ENCODE measurements around the gene RFX7. TPM values are rescaled to one million over a fixed set of nuclear protein-coding genes. Genes with fewer than 3 reads are reported as not detected.

The RFX7 gene
- total RNA-seq, 2 experiments from 2014 or later = 22.5 to 23.6 TPM

GRCh38 chr15:56208641-56209155, 35.0 kb downstream of the RFX7 start:
- CTCF ChIA-PET = no interaction called here
- peak overlapping the region; percentile 83 for H3K4me3 Mint-ChIP-seq
- TF ChIP-seq, protein P1, sequence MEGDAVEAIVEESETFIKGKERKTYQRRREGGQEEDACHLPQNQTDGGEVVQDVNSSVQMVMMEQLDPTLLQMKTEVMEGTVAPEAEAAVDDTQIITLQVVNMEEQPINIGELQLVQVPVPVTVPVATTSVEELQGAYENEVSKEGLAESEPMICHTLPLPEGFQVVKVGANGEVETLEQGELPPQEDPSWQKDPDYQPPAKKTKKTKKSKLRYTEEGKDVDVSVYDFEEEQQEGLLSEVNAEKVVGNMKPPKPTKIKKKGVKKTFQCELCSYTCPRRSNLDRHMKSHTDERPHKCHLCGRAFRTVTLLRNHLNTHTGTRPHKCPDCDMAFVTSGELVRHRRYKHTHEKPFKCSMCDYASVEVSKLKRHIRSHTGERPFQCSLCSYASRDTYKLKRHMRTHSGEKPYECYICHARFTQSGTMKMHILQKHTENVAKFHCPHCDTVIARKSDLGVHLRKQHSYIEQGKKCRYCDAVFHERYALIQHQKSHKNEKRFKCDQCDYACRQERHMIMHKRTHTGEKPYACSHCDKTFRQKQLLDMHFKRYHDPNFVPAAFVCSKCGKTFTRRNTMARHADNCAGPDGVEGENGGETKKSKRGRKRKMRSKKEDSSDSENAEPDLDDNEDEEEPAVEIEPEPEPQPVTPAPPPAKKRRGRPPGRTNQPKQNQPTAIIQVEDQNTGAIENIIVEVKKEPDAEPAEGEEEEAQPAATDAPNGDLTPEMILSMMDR (IDR thresholded peaks at IDR 0.05) = no peak
- peaks cover 49% of the 10 kb centered on the region for H3K36me3 Mint-ChIP-seq (ENCODE audit: low read depth)
- H3K4me1 ChIP-seq (ENCODE audit: insufficient read depth, low read length) = peaks cover 7% of the 10 kb centered on the region
- no peaks in the 10 kb centered on the region for H3K36me3 ChIP-seq (ENCODE audit: insufficient read depth, low read length)
- peak overlapping the region; percentile 38 to 63 for H3K27ac ChIP-seq (ENCODE audit: low read depth in 1 of 2, low read length in 2 of 2)
- H3K4me1 Mint-ChIP-seq (ENCODE audit: low read depth) = peaks cover 90% of the 10 kb centered on the region
- no peak overlapping the region for H3K4me3 ChIP-seq (ENCODE audit: low read length)
- H3K27me3 Mint-ChIP-seq = no peaks in the 10 kb centered on the region
- peak in 1 of 14 experiments; percentile 4 for DNase-seq
- H3K9me3 ChIP-seq (ENCODE audit: control insufficient read depth in 1 of 2, insufficient read depth in 1 of 2, low read length in 2 of 2) = peaks cover 0 to 10% of the 10 kb centered on the region in 2 experiments
- peak overlapping the region; percentile 88 for H3K27ac Mint-ChIP-seq
- ATAC-seq (ENCODE audit: poor library complexity) = no peak
- peaks cover 13% of the 10 kb centered on the region for H3K9me3 Mint-ChIP-seq
- POLR2A ChIA-PET = interaction anchor here (1.1 to 1.5 kb wide), 3 partner anchors 18 to 523 kb away, joined by 3 to 5 read pairs (median 5); no protein-coding TSS in a partner anchor
- no peaks in the 10 kb centered on the region for H3K27me3 ChIP-seq (ENCODE audit: control insufficient read depth in 1 of 2, insufficient read depth in 2 of 2, low read length in 2 of 2)
- intact Hi-C loops (cut with DNase I, micrococcal nuclease) = loop anchor here in 1 of 2 experiments (5.0 kb wide), 1 partner anchor 34 kb away; the partner anchor contains the start of gene RFX7

DNA sequence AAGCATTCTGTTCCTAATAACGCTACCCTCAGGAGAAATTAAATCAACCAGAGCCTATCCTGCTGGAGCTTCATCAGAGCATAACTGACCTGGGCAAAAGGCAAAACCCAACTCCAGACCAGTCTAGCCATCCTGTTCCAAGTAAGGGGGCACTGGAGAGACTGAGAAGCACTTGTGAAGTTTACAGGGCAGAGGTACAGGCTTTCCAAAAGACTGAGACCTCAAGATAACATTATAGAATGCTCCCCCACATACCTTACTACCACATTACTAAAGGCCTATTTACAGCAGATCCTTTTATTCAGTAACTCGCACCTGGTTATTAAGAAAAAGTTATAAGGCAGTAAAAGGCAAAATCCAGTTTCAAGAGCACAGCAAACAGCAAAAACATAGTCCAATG, 35.5 kb downstream of the RFX7 start:
- H3K36me3 Mint-ChIP-seq (ENCODE audit: low read depth) = peaks cover 44% of the 10 kb centered on the region
- DNase-seq (no peak), ATAC-seq (ENCODE audit: poor library complexity) (no peak)
- Histone ChIP-seq H3K36me3 (ENCODE audit: insufficient read depth, low read length) (no peaks in the 10 kb centered on the region), H3K27ac (ENCODE audit: low read depth in 1 of 2, low read length in 2 of 2) (peak overlapping the region; percentile 38 to 63), H3K4me1 (ENCODE audit: insufficient read depth, low read length) (peaks cover 7% of the 10 kb centered on the region), H3K4me3 (ENCODE audit: low read length) (no peak overlapping the region), H3K9me3 (ENCODE audit: control insufficient read depth in 1 of 2, insufficient read depth in 1 of 2, low read length in 2 of 2) (peaks cover 0 to 8% of the 10 kb centered on the region in 2 experiments), H3K27me3 (ENCODE audit: control insufficient read depth in 1 of 2, insufficient read depth in 2 of 2, low read length in 2 of 2) (no peaks in the 10 kb centered on the region)
- peaks cover 91% of the 10 kb centered on the region for H3K4me1 Mint-ChIP-seq (ENCODE audit: low read depth)
- intact Hi-C loops (cut with DNase I, micrococcal nuclease) = loop anchor here in 1 of 2 experiments (5.0 kb wide), 1 partner anchor 34 kb away; the partner anchor contains the start of gene RFX7
- peaks cover 10% of the 10 kb centered on the region for H3K9me3 Mint-ChIP-seq
- TF ChIP-seq, protein P1 (IDR thresholded peaks at IDR 0.05) = no peak
- no peaks in the 10 kb centered on the region for H3K27me3 Mint-ChIP-seq
- H3K4me3 Mint-ChIP-seq = peak overlapping the region; percentile 83
- CTCF ChIA-PET = interaction anchor here (0.9 kb wide), 1 partner anchor 29 kb away, joined by 3 read pairs; no protein-coding TSS in a partner anchor
- POLR2A ChIA-PET = interaction anchor here (0.5 to 1.5 kb wide), 5 partner anchors 19 to 524 kb away, joined by 3 to 5 read pairs (median 3); no protein-coding TSS in a partner anchor
- peak overlapping the region; percentile 88 for H3K27ac Mint-ChIP-seq

- peaks cover 94% of the 10 kb centered on the region for H3K4me1 Mint-ChIP-seq (ENCODE audit: low read depth)
These were observed 36.0 kb downstream of the RFX7 start for GRCh38 chr15:56207711-56208110.

More at GRCh38 chr15:56207711-56208110, 36.0 kb downstream of the RFX7 start:
- H3K4me1 ChIP-seq (ENCODE audit: insufficient read depth, low read length) = peaks cover 7% of the 10 kb centered on the region
- Mint-ChIP-seq H3K36me3 (ENCODE audit: low read depth) (peaks cover 44% of the 10 kb centered on the region), H3K4me3 (peak overlapping the region; percentile 78), H3K27ac (peak overlapping the region; percentile 88), H3K27me3 (no peaks in the 10 kb centered on the region), H3K9me3 (peaks cover 10% of the 10 kb centered on the region)
- peak overlapping the region; percentile 38 to 63 for H3K27ac ChIP-seq (ENCODE audit: low read depth in 1 of 2, low read length in 2 of 2)
- intact Hi-C loops (cut with DNase I, micrococcal nuclease) = loop anchor here in 1 of 2 experiments (5.0 kb wide), 1 partner anchor 35 kb away; the partner anchor contains the start of gene RFX7
- H3K36me3 ChIP-seq (ENCODE audit: insufficient read depth, low read length) = no peaks in the 10 kb centered on the region
- H3K27me3 ChIP-seq (ENCODE audit: control insufficient read depth in 1 of 2, insufficient read depth in 2 of 2, low read length in 2 of 2) = no peaks in the 10 kb centered on the region
- no peak overlapping the region for H3K4me3 ChIP-seq (ENCODE audit: low read length)
- DNase-seq = peak in 4 of 14 experiments; percentile 8 to 27 (median 24)
- TF ChIP-seq, protein P1 (IDR thresholded peaks at IDR 0.05) = no peak
- peaks cover 0 to 4% of the 10 kb centered on the region in 2 experiments for H3K9me3 ChIP-seq (ENCODE audit: control insufficient read depth in 1 of 2, insufficient read depth in 1 of 2, low read length in 2 of 2)
- ChIA-PET CTCF (interaction anchor here (0.9 kb wide), 1 partner anchor 29 kb away, joined by 3 read pairs; no protein-coding TSS in a partner anchor), POLR2A (interaction anchor here (0.5 to 1.5 kb wide), 5 partner anchors 19 to 524 kb away, joined by 3 to 5 read pairs (median 3); no protein-coding TSS in a partner anchor)
- peak; percentile 61 for ATAC-seq (ENCODE audit: poor library complexity)
